IMR-90 (cell line): ENCODE data around the gene ABTB2. TPM values are rescaled to one million over a fixed set of nuclear protein-coding genes. Genes with fewer than 3 reads are reported as not detected.

Experiments
- ATAC-seq: fragments of 200-7000 bp; cut with Tn5 transposase; 2 replicates; pipeline ENCODE4 v1.9.1; 2020; ENCODE audit warnings: low read depth, mild to moderate bottlenecking, moderate library complexity
- BruUV-seq: library from RNA; stranded (reverse); fragments of 400-500 nt; replicated peaks from 2 replicates; lab custom pipeline; 2021; lab: Mats Ljungman, UMichigan
- CTCF ChIA-PET: fragments of 300-600 bp; formaldehyde crosslinking; extraction: SDS; loops from one replicate; lab custom pipeline; 2021; ENCODE audit warnings: antibody characterized with exemption; lab: Yijun Ruan, JAX
- POLR2A ChIA-PET: fragments of 300-600 bp; sonication (Branson Sonifier 250); formaldehyde crosslinking; loops from one replicate; lab custom pipeline; 2022; ENCODE audit warnings: antibody characterized with exemption; ENCODE audit not compliant: unreplicated experiment; lab: Charles Lee
- DNase-seq: peaks from one replicate; pipeline ENCODE4 v3.0.0; 2013
- H2AFZ ChIP-seq: replicated peaks from 2 replicates; pipeline ENCODE3; 2013; ENCODE audit warnings: low read length, mild to moderate bottlenecking; ENCODE audit not compliant: poor library complexity
- H2AK5ac ChIP-seq: 2 replicates; pipeline ENCODE4 v1.6.1; 2013; ENCODE audit warnings: low read depth, low read length, inconsistent platforms
- H2AK9ac ChIP-seq: replicated peaks from 2 replicates; pipeline ENCODE3; 2013; ENCODE audit warnings: mild to moderate bottlenecking, low read depth, low read length, moderate library complexity; ENCODE audit not compliant: poor library complexity
- H2BK120ac ChIP-seq: 2 replicates; pipeline ENCODE4 v1.6.1; 2013; ENCODE audit warnings: low read depth, low read length, inconsistent platforms
- H2BK15ac ChIP-seq: 3 replicates; pipeline ENCODE4 v1.6.1; 2013; ENCODE audit warnings: low read depth, low read length, inconsistent platforms
- H2BK20ac ChIP-seq: 2 replicates; pipeline ENCODE4 v1.6.1; 2013; ENCODE audit warnings: low read depth, mild to moderate bottlenecking, inconsistent platforms, low read length, moderate library complexity
- H2BK5ac ChIP-seq: 2 replicates; pipeline ENCODE4 v1.6.1; 2013; ENCODE audit warnings: mild to moderate bottlenecking, low read depth, low read length, inconsistent platforms; ENCODE audit not compliant: poor library complexity, severe bottlenecking
- H3K14ac ChIP-seq: replicated peaks from 2 replicates; pipeline ENCODE4 v1.6.1; 2013; ENCODE audit warnings: low read depth, low read length, inconsistent platforms
- H3K18ac ChIP-seq: 2 replicates; pipeline ENCODE4 v1.6.1; 2013; ENCODE audit warnings: low read depth, low read length, control low read depth
- H3K23ac ChIP-seq: 2 replicates; pipeline ENCODE4 v1.6.1; 2013; ENCODE audit warnings: low read depth, low read length, inconsistent platforms
- H3K27ac ChIP-seq: 2 replicates; pipeline ENCODE4 v1.5.1; 2013; ENCODE audit warnings: mild to moderate bottlenecking, control low read depth, low read length; ENCODE audit not compliant: insufficient read depth
- H3K27me3 ChIP-seq: 2 replicates; pipeline ENCODE4 v1.6.1; 2013; ENCODE audit warnings: low read length; ENCODE audit not compliant: control insufficient read depth, insufficient read depth
- H3K36me3 ChIP-seq: 2 replicates; pipeline ENCODE4 v1.6.1; 2013; ENCODE audit warnings: low read length, mixed read lengths; ENCODE audit not compliant: control insufficient read depth, insufficient read depth
- H3K4ac ChIP-seq: 2 replicates; pipeline ENCODE4 v1.6.1; 2013; ENCODE audit warnings: low read depth, low read length, inconsistent platforms
- H3K4me1 ChIP-seq: 2 replicates; pipeline ENCODE4 v1.6.1; 2013; ENCODE audit warnings: low read length, mixed read lengths; ENCODE audit not compliant: control insufficient read depth, insufficient read depth
- H3K4me2 ChIP-seq: 2 replicates; pipeline ENCODE4 v1.6.1; 2013; ENCODE audit warnings: low read depth, mild to moderate bottlenecking, control low read depth, low read length, moderate library complexity
- H3K4me3 ChIP-seq: 2 replicates; pipeline ENCODE4 v1.5.1; 2013; ENCODE audit warnings: low read depth, mild to moderate bottlenecking, control low read depth, low read length, moderate library complexity; ENCODE audit not compliant: insufficient read depth
- H3K56ac ChIP-seq: 2 replicates; pipeline ENCODE4 v1.6.1; 2013; ENCODE audit warnings: low read length, inconsistent platforms; ENCODE audit not compliant: insufficient read depth; ENCODE audit errors: extremely low read depth
- H3K79me1 ChIP-seq, 2 experiments: 2 replicates each; pipeline ENCODE4 v1.6.1; 2013; ENCODE audit warnings: low read length in 2 of 2, inconsistent platforms in 1 of 2, low read depth in 1 of 2
- H3K9ac ChIP-seq: 2 replicates; pipeline ENCODE4 v1.6.1; 2013; ENCODE audit warnings: low read depth, low read length, control low read depth
- H3K9me1 ChIP-seq: 2 replicates; pipeline ENCODE4 v1.6.1; 2013; ENCODE audit warnings: low read length, inconsistent platforms; ENCODE audit not compliant: insufficient read depth
- H3K9me3 ChIP-seq: 2 replicates; pipeline ENCODE4 v1.6.1; 2013; ENCODE audit warnings: low read length; ENCODE audit not compliant: control insufficient read depth, insufficient read depth
- H4K20me1 ChIP-seq: 2 replicates; pipeline ENCODE4 v1.6.1; 2013; ENCODE audit warnings: low read length, inconsistent platforms; ENCODE audit not compliant: insufficient read depth
- H4K5ac ChIP-seq: 2 replicates; pipeline ENCODE4 v1.6.1; 2013; ENCODE audit warnings: mild to moderate bottlenecking, low read depth, low read length, control low read depth
- H4K8ac ChIP-seq, 2 experiments: 2 replicates each; pipeline ENCODE4 v1.6.1; 2013; ENCODE audit warnings: low read depth in 2 of 2, low read length in 2 of 2, control low read depth in 1 of 2, inconsistent platforms in 1 of 2
- H4K91ac ChIP-seq: 2 replicates; pipeline ENCODE4 v1.6.1; 2013; ENCODE audit warnings: low read depth, low read length, inconsistent platforms; ENCODE audit not compliant: insufficient read depth
- CHD1 ChIP-seq: IDR thresholded peaks from 2 replicates; pipeline ENCODE4 v1.6.1; 2012; ENCODE audit warnings: low read depth, low read length, improper control_type of control experiment
- CTCF ChIP-seq: conservative IDR thresholded peaks from 2 replicates; pipeline ENCODE4 v1.5.1; 2012; ENCODE audit warnings: mild to moderate bottlenecking, low read depth, low read length, improper control_type of control experiment
- FOS ChIP-seq: fragments of 150-350 bp; IDR thresholded peaks from 2 replicates; pipeline ENCODE4 v1.6.1; 2016; ENCODE audit warnings: low read depth, low read length
- MXI1 ChIP-seq: IDR thresholded peaks from 2 replicates; pipeline ENCODE4 v1.6.1; 2012; ENCODE audit warnings: low read depth, mild to moderate bottlenecking, low read length, moderate library complexity, borderline replicate concordance
- POLR2A ChIP-seq: IDR thresholded peaks from 2 replicates; pipeline ENCODE4 v1.6.1; 2012; ENCODE audit warnings: mild to moderate bottlenecking, low read depth, low read length
- RAD21 ChIP-seq: IDR thresholded peaks from 2 replicates; pipeline ENCODE4 v1.6.1; 2012; ENCODE audit warnings: low read length, improper control_type of control experiment
- RCOR1 ChIP-seq: IDR thresholded peaks from 2 replicates; pipeline ENCODE4 v1.6.1; 2012; ENCODE audit warnings: mild to moderate bottlenecking, low read length, improper control_type of control experiment; ENCODE audit not compliant: insufficient replicate concordance
- RFX5 ChIP-seq: IDR thresholded peaks from 2 replicates; pipeline ENCODE4 v1.8.0; 2012; ENCODE audit warnings: low read depth, mild to moderate bottlenecking, low read length, moderate library complexity
- SMC3 ChIP-seq: fragments of 150-350 bp; IDR thresholded peaks from 2 replicates; pipeline ENCODE4 v1.6.1; 2016; ENCODE audit warnings: low read depth, mild to moderate bottlenecking, antibody characterized with exemption, low read length, moderate library complexity
- WGBS, 2 experiments: methylation state at CpG; one replicate each; pipeline versions ENCODE4 v1.1.5 to v1.1.7; 2013; ENCODE audit warnings: missing lambda C conversion rate in 2 of 2; ENCODE audit not compliant: insufficient read length in 1 of 2; ENCODE audit errors: extremely low coverage in 2 of 2; 5-methylcytosine and 5-hydroxymethylcytosine counted together
- dilution Hi-C: fragments of 300-500 bp; cut with HindIII; formaldehyde crosslinking; loops from one replicate; pipeline ENCODE4 v1.14.3; 2018; ENCODE audit warnings: low sequenced_read_pairs; ENCODE audit not compliant: unreplicated experiment
- in situ Hi-C: fragments of 300-500 bp; cut with MboI; formaldehyde crosslinking; loops from 3 replicates; pipeline ENCODE4 v1.14.3; 2019; ENCODE audit warnings: low sequenced_read_pairs, inconsistent platforms, mixed read lengths
- intact Hi-C: fragments of 100-400 bp; cut with micrococcal nuclease; formaldehyde crosslinking; loops from 2 replicates; pipeline ENCODE4 v1.10.0; 2022
- polyA plus RNA-seq, 3 experiments: library from polyadenylated mRNA; depleted of rRNA; stranded (reverse); fragments of >200 nt; gene quantifications; 2 replicates each; pipeline ENCODE4 v1.2.3, GENCODE V29; 2012; ENCODE audit warnings: low replicate concordance in 1 of 3
- total RNA-seq: library from RNA; depleted of rRNA; stranded (reverse); fragments of >200 nt; gene quantifications from 2 replicates; pipeline ENCODE4 v1.2.3, GENCODE V29; 2012
- TF ChIP-seq, protein P1 (sequence below): fragments of 150-350 bp; IDR thresholded peaks from 2 replicates; pipeline ENCODE4 v1.6.1; 2017; ENCODE audit warnings: mild to moderate bottlenecking, antibody characterized with exemption, low read length, low read depth

Gene ABTB2
- total and polyA plus RNA-seq, 2 of the 4 experiments (the other 2 are of a cell fraction): 0.18 to 2.0 TPM

DNA sequence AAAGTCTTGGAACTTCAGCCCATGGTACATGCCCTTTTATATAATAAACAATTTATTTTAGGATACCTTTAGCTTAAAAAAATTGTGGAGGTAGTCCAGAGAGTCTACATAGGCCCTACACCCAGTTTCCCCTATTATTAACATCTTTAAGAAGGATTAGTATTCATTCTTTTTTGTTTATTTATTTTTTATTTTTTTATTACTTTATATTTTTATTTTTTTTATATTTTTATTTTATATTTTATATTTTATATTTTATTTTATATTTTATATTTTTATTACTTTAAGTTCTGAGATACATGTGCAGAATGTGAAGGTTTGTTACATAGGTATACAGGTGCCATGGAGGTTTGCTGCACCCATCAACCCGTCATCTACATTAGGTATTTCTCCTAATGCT, 15.9 kb upstream of the ABTB2 start:
- no peaks in the 10 kb centered on the region for H3K9me1 ChIP-seq
- no peak overlapping the region for H3K14ac ChIP-seq
- no peak overlapping the region for H3K23ac ChIP-seq
- H3K36me3 ChIP-seq: no peaks in the 10 kb centered on the region
- no peaks in the 10 kb centered on the region for H3K79me1 ChIP-seq
- H3K18ac ChIP-seq: no peak overlapping the region
- H3K56ac ChIP-seq: no peak overlapping the region
- H3K9me3 ChIP-seq: peaks cover 19% of the 10 kb centered on the region
- peaks cover 3% of the 10 kb centered on the region; the same call in 1 of the 2 replicates for H3K4me1 ChIP-seq
- no peak overlapping the region for H3K4me2 ChIP-seq
- H4K5ac ChIP-seq: no peak overlapping the region
- H3K4me3 ChIP-seq: no peak overlapping the region
- no peak overlapping the region for H2BK5ac ChIP-seq
- H3K27ac ChIP-seq: no peak overlapping the region
- DNase-seq (no peak), ATAC-seq (no peak)
- POLR2A ChIA-PET: no interaction called here
- no peak overlapping the region for H2BK15ac ChIP-seq
- no peak overlapping the region for H3K4ac ChIP-seq
- dilution Hi-C loops (no loop called here), intact Hi-C loops (no loop called here), in situ Hi-C loops (no loop called here)
- no peak for TF ChIP-seq CHD1
- TF ChIP-seq RAD21: no peak
- no peak for TF ChIP-seq CTCF
- no peak for TF ChIP-seq SMC3
- TF ChIP-seq MXI1: no peak
- no peak for TF ChIP-seq POLR2A
- no peak for TF ChIP-seq FOS
- TF ChIP-seq RFX5: no peak
- TF ChIP-seq, protein P1, sequence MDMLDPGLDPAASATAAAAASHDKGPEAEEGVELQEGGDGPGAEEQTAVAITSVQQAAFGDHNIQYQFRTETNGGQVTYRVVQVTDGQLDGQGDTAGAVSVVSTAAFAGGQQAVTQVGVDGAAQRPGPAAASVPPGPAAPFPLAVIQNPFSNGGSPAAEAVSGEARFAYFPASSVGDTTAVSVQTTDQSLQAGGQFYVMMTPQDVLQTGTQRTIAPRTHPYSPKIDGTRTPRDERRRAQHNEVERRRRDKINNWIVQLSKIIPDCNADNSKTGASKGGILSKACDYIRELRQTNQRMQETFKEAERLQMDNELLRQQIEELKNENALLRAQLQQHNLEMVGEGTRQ: no peak
- no peak for TF ChIP-seq RCOR1
- no peaks in the 10 kb centered on the region for H4K20me1 ChIP-seq
- BruUV-seq: no TSS peak
- no peak overlapping the region for H2BK120ac ChIP-seq
- H2AK5ac ChIP-seq: no peak overlapping the region
- no peak overlapping the region for H2BK20ac ChIP-seq
- H2AK9ac ChIP-seq: no peak overlapping the region
- no peak overlapping the region for H3K9ac ChIP-seq
- CTCF ChIA-PET: no interaction called here
- WGBS, 2 experiments: no CpG with 5 or more reads among the region's 1 CpG
- no peak overlapping the region for H4K8ac ChIP-seq
- H3K27me3 ChIP-seq: no peaks in the 10 kb centered on the region
- no peak overlapping the region for H4K91ac ChIP-seq
- no peak overlapping the region for H2AFZ ChIP-seq
